HG03432 (cell line): ENCODE results near the gene CHST8.

Experiments used
- ATAC-seq: cut with Tn5 transposase; IDR thresholded peaks from one replicate; pipeline ENCODE4 v1.9.1; 2021; ENCODE audit warnings: mild to moderate bottlenecking, moderate library complexity; ENCODE audit not compliant: unreplicated experiment

Gene CHST8

DNA sequence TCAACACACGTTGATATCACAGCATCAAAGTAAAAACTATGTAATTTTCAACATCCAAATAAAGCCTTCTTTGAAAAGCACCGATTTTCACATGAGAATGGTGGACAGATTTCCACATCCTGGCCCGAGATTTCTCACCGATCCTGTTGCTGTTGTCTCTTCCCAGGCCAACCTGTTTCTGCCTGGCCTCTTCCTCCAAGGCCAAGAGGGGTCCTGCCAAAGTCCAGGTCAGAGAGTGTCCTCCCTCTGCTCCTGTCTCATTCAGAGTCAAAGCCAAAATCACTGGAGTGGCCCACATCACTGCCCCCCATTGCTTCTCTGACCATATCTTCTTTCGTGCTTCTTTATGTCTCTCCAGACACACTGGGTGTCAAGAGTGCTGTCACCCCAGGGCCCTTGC is 49.5 kb downstream of the CHST8 start:
- ATAC-seq = no peak

DNA sequence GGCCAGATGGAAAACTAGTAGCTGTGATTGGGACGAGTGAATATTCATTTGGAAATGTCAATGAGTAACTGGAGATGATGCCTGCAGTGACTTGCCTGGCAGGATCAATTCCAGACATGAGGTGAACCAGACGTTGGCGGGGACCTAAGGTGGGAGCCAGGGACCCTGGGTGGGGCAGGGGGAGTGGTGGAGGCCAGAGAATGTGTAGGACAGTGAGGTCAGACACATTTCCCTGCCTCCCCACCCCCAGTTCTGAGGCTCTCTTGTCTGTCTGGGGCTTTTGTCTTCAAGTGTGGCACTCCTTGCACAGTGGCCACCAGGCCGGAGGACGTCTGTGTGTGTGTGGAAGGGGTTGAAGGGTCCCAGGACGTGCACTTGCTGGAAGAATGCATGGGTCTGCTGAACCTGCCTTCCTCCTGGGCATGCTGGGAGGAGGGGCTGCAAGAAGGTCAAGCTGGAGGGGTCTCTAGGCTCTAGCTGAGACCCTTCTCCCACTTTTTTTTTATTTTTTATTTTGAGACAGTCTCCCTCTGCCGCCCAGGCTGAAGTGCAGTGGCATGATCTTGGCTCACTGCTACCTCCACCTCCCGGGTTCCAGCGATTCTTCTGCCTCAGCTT is 51.6 kb downstream of the CHST8 start:
- no peak for ATAC-seq

DNA sequence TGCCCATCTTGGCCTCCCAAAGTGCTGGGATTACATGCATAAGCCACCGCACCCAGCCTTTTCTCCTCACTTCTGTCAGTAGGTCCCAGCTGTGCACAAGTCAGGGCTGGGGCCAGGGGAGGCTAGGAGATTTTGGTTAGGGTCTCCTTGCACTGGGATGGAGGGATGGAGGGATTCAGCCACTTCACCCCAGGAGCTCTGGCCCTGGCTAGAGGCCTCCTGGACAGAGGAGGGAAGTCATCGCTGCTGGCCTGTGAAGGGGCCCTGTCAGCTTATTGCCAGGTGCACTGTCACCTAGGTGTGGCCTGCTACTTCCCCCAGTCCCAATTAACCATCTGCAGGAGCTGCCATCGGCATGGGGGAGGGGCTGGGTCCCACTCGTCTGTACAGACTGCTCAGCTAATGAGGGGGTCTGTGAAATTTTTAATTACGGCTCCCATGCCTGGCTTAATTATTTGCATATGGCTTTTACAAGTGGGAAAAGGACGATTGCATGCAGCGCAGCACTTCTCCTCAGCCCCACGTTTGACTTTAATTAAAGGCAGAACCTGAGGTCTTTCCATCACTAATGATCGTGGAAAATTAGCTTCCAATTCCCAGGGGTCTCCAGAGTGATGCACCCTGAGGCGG is 52.4 kb downstream of the CHST8 start:
- no peak for ATAC-seq

DNA sequence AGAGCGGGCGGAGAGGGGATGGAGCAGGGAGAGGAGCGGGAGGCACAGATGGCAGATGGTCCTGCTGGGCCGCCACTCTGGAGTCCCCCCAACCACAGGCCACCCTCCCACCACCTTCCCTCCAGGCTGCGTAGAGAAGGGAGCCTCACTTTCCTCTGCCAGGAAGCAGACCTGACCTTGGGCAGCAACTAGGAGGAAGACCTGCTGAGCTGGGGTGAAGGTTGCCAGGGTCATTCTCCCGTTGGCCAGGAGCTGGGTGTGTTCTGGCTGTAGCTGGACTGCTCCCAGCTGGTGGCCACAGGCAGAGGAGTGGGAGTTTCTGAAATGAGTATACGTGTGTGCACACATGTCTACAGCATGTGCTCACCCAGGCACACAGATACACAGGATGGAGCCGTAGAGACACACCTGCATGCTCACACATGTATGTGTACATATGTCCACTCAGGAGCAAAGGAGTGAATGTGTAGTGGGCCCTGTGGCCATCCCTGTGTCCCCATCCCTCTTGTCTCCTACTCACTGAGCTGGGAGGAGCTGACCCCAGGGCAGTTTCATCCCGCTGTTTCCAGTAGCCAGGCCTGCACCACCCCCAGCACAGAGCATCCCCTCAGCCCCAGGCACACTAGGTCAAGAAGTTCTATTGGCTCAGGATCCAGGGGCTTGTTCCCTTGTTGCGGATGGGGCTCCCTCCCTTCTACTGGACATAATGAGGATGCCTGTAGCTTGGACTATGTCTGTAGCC is 53.0 kb downstream of the CHST8 start:
- no peak for ATAC-seq

DNA sequence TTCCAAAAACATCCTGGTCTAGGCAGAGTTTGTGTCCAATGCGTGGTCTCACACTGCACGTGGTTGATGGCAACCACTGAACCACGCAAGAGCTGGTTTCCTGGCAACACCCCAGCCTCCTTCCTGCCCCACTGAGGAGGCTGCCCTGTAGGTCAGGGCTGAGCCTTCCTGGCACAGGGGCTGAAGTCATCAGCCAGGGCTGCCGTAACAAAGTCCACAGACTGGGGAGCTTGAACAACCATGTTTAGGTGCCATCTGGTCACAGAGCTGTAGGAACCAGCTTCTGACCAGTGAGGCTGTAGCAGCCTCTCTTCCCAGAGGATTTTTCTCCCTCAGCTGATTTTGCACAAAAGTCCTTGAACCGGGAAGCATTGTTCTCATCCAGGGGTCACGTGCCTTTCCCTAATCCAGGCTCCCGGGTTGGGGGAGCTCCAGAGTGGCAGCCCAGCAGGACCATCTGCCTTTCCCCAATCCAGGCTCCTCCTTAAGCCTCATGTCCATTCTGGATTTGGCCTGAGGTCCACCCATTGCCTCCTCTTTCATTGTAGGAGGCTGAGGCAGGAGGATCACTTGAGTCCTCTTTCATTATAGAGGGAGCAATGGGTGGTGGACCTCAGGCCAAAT is 53.9 kb downstream of the CHST8 start:
- ATAC-seq = no peak

DNA sequence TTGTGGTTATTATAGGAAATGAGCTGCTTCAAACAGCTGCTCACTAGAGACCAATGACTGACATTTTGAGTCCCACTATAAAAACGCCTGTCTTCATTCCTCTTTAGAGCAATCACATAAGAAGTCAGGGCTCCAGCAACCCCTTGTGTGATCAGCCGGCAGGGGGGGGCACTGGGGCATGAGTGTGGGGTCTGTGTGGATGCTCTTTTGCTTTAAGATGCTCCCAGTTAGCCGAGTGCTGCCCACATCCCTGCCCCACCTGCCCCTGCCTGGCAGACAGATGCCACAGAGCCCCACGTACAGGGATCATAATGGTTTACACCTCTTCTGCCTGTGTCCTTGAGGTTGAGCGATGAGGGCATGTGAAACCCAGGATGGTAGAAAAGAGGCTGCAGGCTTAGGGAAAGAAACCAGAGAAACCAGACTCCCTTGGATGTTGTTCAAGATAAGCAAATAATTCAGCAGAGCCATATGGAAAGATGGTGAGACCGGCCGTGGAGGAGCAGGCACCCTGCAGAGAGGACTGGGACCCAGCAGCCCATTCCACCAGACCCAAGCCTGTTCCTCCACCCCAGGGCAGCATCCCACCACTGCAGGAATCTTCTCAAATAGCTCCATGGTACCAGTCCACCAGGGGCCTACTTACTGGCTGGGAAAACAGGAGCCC is 55.4 kb downstream of the CHST8 start:
- no peak for ATAC-seq

DNA sequence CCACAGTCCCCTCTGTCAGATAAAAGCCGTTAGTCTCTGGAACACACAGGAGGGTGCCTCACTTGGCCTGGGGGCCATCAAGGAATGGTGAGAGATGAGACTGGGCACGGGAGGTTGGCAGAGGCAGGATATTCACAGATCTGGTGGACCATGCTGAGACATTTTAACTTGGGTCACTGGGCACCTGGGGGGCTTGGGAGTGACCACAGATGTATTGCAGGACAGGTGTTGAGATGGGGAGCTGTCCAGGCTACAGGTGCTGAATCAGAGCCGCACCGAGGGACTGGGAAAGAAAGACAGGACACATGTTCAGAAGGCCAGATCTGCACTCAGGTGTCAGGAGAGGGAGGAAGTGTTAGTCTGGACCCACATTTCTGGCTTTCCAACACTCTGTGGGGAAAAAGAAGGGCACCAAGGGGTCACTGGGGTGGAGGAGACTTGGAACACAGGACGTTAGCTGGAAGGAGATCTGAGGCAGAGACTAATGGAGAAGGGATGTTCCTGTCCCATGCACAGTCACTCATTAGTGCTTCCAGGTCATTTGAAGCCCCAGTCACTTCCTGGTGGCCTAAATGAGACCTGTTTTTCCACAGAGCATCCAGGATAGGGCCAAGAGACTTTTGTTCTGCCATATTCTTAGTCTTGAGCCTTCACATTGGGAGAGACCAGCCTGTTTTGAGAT is 56.1 kb downstream of the CHST8 start:
- ATAC-seq = no peak

DNA sequence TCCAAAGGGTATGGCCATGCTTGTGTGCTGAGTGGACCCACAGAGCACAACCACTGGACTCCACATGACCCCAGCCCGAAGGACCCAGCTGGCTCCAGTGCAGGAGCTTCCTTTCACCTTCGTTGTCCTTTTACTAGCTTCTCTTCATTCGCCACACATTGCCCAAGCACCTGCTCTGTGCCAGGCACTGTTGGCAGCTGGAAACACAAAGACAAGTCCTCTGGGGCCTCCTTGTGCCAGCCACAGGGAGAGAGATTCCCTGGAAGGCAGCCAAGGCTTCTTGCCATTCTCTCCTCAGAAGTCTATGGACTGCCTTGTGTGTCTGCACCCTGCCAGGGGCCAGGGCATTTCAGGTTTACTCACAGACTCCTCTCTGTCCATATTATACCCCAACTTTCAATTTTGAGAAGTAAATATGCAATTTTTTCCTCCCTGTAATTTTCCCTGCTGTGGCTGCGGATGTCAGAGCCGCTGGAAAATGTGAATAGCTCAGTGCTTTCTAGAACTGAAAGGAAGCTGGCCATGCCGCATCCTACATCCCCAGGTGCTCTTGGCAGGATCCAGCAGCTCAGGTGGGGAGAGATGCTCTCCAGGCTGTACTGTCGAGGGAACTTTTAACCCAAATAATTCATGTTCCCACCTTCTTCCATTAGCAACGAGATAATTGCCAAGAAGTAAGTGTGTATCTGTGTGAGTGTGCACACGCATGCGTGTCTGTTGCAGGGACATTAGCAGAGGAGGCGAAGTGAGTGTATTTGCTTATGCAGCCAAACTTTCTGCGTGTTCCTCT is 57.2 kb downstream of the CHST8 start:
- no peak for ATAC-seq

DNA sequence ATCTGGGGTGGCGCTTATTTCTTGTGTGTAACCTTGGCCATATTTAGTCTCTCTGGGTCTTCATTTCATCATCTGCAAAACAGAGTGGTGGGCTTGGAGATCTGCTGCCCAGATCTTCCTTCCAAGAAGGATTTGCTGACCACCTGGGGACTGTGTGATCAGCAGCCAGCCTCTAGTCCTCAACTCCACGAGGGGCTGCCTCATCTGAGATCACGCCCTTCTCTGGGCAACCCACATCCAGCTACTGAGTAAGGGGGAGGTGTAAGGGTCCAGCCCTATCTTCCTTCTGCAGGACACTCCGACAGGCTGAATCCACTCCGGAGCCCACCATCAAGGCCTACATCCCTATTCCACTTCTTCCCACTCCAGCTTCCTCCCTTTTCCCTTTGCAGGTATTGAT is 57.9 kb downstream of the CHST8 start:
- ATAC-seq = no peak

DNA sequence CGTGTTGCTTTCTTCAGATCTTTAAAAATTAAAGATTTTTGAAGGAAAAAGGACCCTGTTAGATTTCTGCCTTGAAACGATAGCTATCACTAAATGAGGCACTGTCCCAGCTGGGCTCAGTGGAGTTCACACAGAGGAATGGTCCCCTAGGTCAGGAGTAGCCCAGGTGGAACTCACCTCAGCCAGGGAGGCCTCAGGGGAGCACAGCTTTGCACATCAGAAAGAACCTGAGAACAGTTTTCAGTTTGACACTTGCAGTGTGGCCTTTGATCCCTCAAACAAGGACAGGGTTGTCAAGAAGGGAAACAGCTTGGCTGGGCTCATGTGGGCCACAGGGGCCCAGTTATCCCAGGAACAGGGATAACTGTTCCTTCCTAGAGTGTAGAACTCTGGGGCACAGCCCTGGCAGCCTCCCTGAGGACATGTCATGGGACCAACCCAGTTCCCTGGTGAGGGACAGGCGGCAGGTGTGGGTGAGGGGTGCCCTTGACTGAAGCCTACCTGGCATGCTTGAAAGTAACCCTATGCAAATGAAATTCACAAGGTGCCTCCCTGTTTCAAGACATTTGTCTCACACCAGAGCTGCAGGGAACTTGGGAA is 59.4 kb downstream of the CHST8 start:
- ATAC-seq = no peak

DNA sequence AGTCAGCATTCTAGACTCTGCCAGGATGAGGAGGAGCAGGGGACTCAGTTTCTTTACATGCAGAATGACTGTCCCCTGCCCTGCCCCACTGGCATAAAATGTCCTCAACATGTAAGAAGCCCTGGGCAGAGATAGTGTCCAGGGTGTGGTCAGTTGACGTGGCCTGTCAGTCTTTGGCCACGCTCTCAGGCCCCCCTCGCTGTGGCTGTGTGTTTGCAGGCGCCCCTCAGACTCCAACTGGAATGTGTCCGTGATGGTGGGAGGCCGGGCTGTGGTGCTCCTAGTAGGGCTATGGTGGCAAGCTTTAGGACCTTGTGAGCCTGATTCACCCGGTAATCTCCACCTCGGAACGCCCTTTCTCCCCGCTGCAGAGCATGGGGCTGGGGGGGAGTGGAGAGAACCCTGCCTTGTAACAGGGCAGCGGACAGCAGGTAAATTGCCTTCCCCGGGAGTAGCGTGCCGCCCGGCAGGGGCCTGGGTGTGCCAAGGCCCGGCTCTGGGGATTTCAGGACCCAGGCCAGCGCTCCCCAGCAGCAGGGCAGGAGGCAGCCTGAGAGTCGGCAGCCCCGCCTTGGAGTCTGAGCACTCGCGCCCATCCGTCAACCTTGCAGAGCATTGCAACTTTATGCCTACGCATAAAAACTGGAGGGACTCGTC is 62.3 kb downstream of the CHST8 start:
- ATAC-seq = no peak

DNA sequence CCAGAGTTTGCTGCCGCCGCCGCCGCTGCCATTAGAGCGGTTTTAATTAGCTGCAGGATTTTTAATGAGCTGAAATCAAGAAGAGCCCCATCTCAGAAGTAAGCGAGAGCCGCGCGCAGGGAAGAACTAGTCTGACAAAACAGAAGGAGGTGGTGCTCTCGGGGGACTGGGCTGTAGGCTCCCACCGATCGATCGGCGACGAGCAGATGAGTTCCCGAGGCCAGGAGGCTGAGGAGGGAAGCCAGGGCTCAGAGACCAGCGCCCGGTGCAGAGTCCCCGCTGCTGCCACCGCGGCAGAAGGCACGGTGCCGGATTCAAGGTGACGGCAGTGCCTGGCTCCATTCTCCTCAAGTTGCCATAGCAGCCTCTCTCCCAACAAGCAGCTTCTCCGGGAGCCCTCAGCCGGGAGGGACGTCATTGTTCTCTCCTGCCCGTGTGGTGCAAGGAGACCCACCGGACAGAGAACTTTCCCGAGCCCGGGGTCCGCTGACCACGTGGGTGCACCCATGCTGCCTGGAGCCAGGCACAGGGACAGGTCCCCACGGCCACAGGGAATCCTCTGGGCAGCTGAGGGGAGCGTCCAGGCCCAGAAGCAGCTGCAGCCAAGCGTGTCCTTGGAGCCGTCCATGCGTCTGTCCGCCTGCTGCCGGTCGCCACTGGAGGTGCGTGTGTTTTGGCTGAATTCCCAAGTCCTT is 62.9 kb downstream of the CHST8 start:
- no peak for ATAC-seq

DNA sequence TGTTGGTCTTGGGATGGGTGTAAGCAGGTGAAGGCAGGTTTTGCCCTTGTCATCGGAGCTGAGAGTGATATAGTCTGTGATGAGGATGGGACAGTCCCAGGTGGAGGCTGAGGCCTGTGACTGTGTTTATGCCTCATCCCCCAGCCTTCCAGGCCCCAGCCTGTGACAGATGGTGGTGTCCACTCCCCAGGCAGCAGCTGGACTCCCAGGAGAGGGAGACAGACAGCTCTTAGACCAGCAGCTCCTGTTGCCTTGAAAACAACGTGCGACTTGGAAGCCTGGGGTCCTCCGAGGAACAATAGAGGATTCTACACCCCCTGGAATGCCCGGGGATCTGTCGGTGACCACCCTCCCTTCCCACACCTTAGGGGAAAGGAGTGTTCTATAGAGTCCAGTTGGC is 63.8 kb downstream of the CHST8 start:
- no peak for ATAC-seq

DNA sequence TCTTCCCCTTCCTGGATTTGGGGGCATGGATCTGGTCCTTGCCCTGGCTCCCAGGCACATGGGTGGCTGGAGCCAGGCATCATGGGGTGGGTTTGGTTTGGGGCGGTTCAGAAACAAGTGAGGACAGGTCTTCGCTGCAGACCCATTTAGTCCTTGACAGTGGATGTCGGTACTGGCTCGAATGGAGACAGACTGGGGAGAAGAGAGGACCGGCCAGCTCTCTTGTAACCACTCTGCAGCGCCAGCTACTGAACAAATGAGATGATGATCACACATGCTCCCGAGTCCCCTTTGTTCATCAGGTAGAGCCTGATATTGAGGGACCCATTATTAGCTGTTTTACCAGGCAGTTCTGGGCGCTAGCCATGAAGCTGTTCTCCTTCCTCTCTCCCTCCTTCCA is 64.5 kb downstream of the CHST8 start:
- ATAC-seq = no peak

DNA sequence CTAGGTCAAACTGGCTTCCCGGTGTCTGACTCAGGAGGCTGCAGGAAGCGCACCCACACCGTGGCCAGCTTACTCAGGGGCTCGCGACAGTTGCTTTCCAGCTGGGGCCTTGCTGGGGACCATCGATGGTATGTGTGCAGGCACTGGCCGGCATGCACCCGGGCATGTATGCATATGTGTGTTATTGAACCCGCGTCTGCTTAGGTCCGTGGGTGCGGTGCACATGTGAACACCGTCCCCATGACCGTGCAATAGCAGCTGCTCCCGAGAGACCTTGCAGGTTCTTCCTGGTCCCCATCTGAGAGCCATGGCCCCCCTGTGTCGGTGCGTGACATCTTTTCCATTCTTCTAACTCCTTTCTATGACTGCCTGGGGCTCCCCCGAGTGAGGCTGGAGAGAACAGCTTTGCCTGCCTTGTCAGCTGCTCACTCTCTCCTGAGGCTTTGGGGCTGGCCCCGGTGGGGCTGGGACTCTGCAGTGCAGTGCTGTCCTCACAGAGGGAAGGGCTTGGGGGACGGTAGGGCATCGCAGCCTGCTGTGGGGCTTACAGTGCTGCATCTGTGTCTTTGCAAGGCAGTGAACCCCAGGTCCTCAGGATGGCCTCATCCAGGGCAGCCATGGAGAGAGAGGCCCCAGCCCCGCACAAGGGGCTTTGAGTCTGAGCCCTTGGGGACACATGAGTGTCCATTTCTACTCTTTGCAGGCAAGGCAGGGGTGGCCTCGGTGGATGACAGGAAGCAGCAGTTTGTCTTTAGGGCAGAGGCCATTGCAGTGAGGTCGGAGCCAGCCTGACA is 65.1 kb downstream of the CHST8 start:
- ATAC-seq = no peak

DNA sequence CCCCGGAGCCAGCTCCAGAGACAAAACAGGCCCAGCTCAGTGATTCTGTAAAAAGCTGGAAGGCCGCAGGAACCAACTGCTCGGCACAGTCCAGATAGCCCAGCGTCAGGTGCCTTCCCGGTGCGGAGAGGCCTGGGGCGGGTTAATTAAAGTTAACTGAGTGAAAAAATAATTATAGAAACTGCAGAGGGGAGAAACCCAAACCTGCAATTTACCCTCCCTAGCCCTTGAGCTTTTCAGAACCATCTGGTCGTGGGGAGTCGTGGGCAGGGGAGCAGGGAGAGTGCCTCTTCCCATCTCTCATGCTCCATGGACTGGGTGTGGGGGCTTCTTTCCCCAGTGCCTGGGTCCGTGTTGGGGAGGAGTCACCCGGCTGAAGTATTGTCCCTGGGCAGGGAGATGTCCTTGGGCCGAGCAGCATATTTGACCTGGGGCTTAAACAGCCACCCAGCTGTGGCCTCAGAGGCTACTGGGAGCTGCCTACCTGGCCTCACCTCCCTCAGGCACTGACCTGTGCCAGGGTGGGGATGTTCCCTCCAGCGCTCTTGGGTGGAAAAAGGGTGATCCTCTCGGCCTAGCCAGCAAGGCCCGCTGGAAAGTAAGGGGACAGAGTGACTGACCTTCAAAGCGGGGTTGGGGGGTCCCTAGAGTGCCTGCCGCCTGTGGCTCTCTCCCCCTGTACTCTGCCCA is 65.9 kb downstream of the CHST8 start:
- no peak for ATAC-seq
